SK-N-MC (cell line): ENCODE measurements around the gene SLC4A4.

ENCODE experiments used
- EZH2 ChIP-seq: fragments of 200-600 bp; sonication (generic); IDR thresholded peaks from one replicate; pipeline ENCODE4 v1.6.1; 2017; ENCODE audit warnings: antibody characterized with exemption
- FOXP2 ChIP-seq: optimal IDR thresholded peaks from 2 replicates; pipeline ENCODE3; 2011; ENCODE audit warnings: mild to moderate bottlenecking, moderate library complexity; ENCODE audit not compliant: insufficient read depth; ENCODE audit errors: extremely low read length, control extremely low read depth
- POLR2AphosphoS5 ChIP-seq: IDR thresholded peaks from 2 replicates; pipeline ENCODE4 v1.6.1; 2012; ENCODE audit warnings: mild to moderate bottlenecking, low read depth, low read length, borderline replicate concordance

DNA sequence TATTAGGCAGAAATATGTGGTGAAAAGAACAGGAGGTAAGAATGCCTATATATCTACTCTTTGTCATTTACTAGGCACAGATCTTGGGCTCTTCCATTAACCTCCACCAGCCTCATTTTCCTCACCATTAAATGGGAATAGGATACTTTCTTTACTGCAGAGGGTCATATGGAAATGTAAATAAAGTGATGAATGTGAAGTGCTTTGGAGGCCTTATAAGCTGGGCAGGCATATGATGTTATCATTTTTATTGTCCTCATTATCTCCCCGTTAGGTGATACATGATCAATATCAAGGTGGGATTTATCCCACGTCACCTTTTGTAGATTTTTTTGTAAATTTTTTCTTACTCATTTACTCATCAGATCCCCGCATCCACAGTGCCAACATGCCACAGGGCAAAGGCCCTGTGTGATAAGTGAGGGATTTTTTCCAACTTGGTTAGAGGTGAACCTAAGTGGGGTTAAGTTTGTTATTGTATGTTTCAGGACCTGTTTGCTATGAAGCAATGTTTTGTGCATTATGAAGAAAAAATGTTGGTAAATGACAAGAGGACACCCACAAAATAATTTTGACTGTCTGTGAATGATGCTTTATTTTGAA, 107.8 kb downstream of the SLC4A4 start:
- TF ChIP-seq POLR2AphosphoS5 (no peak), EZH2 (no peak), FOXP2 (no peak)
